ENCODE measurements around the gene LUZP4.

Gene LUZP4

DNA sequence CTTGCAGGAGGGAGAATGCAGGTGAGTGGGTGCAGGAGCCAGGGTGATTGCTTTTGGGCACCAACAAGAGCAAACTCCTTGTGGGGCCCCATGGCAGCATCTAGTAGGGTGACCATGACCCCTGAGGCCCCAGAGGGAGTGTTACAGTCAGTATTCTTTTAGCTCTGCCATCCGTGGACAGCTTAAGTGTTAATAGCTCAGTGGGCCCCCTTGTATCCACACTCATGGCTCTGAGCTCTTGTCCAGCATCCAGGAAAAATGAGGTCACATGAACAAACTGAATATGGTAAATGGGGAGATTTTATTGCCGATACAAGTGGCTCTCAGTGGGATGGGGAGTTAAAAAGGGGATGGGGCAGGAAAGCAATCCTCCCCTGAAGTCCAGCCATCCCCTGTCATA is 28.4 kb upstream of the LUZP4 start:
- TF ChIP-seq, protein P1, sequence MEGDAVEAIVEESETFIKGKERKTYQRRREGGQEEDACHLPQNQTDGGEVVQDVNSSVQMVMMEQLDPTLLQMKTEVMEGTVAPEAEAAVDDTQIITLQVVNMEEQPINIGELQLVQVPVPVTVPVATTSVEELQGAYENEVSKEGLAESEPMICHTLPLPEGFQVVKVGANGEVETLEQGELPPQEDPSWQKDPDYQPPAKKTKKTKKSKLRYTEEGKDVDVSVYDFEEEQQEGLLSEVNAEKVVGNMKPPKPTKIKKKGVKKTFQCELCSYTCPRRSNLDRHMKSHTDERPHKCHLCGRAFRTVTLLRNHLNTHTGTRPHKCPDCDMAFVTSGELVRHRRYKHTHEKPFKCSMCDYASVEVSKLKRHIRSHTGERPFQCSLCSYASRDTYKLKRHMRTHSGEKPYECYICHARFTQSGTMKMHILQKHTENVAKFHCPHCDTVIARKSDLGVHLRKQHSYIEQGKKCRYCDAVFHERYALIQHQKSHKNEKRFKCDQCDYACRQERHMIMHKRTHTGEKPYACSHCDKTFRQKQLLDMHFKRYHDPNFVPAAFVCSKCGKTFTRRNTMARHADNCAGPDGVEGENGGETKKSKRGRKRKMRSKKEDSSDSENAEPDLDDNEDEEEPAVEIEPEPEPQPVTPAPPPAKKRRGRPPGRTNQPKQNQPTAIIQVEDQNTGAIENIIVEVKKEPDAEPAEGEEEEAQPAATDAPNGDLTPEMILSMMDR (IDR thresholded peaks at IDR 0.05; ENCODE audit: control insufficient read depth, insufficient read depth, low read depth, low read length, missing control alignments) = no peak
- H3K4me3 ChIP-seq (ENCODE audit: control insufficient read depth, low read depth, low read length) = no peak overlapping the region
- no peak for DNase-seq (ENCODE audit: low read depth)

DNA sequence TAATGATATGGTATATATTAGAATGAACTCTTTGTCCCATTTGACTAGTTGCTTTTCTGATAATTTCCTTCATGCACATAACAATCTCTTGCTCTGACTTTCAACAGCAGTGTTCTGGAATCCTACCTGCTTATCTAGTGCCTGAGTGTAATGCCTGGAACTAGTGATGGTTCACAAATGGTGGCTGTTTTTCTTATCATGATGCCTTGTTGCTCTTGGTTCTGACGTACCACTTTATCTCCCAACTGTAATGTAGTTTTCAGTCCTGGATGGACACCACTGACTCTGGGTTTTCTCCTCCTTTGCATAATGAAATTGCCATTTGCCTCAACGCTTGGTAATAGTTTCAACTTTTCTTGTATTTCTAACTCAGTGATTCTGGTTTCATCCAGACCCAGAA is 25.5 kb upstream of the LUZP4 start:
- TF ChIP-seq, protein P1 (IDR thresholded peaks at IDR 0.05; ENCODE audit: control insufficient read depth, insufficient read depth, low read depth, low read length, missing control alignments) = no peak
- H3K4me3 ChIP-seq (ENCODE audit: control insufficient read depth, low read depth, low read length) = no peak overlapping the region
- DNase-seq (ENCODE audit: low read depth) = no peak

DNA sequence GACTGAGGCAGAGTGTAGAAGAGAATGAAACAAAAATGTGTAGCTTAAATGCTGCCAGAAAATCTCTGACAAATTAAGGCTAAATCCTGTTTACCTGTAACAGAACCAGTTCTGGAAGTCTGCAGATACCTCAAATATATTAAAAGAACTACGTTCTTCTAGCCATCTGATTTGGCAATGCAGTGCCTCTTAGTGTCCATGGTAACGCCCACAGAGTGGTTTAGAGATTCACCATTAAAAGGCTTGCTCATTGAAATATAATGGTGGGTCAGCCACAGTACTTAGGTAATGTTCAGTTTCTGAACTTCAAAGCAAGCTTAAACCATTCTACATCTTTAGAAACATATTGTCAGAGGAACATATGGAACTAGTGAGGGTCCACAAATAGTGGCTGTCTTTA is 23.2 kb upstream of the LUZP4 start:
- no peak for DNase-seq (ENCODE audit: low read depth)
- TF ChIP-seq, protein P1 (IDR thresholded peaks at IDR 0.05; ENCODE audit: control insufficient read depth, insufficient read depth, low read depth, low read length, missing control alignments) = no peak
- no peak overlapping the region for H3K4me3 ChIP-seq (ENCODE audit: control insufficient read depth, low read depth, low read length)

DNA sequence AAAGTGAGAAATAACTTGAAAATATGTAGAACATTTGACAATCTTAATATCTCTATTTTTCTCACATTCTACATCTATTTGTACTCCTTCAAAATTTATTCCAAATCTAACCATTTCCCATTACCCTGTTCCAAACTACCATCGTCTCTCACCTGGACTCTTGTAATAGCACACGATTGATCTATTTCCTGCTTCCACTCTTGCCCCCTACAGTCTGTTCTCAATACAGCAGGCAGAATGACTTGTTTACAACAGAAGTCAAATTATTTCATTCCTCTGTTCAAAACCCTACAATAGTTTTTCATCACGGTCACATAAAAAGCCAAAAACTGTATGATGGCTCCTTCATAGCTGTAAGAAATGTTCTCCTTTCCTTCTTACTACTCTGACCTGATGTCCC is 21.1 kb upstream of the LUZP4 start:
- TF ChIP-seq, protein P1 (IDR thresholded peaks at IDR 0.05; ENCODE audit: control insufficient read depth, insufficient read depth, low read depth, low read length, missing control alignments) = peak; percentile 49
- DNase-seq (ENCODE audit: low read depth) = no peak
- H3K4me3 ChIP-seq (ENCODE audit: control insufficient read depth, low read depth, low read length) = no peak overlapping the region

DNA sequence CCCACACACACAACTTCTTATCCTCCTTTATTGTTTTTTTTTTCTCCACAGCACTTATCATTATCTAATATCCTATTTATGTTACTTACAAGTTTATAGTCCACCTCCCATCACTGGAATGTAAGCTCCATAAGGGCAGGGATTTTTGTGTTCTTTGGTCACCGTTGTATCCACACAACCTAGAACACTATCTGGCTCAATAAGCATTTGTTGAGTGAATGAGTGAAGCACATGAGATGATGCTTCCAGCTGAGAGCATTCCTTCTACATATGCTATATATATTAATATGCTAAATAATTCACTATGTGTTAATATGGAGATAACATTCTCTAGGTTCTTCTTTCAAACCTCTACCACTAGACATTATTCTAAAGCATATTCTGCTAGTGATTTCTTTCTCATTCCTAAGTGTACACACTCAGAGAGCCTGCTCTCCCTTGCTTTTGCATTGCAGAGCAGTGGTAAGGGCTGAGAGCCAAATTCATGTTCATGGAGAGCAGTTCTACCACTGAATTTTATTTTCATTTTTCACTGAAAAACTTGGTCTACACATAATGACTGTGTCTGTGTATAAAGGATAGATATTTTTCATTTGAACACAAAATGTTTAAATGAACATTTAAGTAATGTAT is 20.3 kb upstream of the LUZP4 start:
- TF ChIP-seq, protein P1 (IDR thresholded peaks at IDR 0.05; ENCODE audit: control insufficient read depth, insufficient read depth, low read depth, low read length, missing control alignments) = no peak
- no peak for DNase-seq (ENCODE audit: low read depth)

DNA sequence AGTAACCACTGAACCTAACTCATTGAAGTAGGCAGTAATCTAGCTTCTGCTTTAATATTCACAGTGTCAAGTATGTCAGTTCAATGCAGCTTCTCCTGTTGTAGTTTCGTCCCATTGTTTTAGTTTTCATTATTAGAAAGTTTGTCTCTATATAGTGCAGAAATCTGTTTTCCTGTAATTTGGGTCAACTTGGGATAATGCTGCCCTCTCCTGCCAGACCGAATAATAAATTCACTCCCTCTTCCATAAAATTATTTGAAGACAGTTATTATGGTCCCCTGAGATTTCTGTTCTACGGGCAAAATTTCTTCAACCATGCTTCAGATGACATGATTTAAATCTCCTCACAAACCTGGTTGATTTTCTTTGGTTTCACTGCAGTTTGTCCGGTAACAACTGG is 4.6 kb upstream of the LUZP4 start:
- no peak for DNase-seq (ENCODE audit: low read depth)
- no peak overlapping the region for H3K4me3 ChIP-seq (ENCODE audit: control insufficient read depth, low read depth, low read length)
- TF ChIP-seq, protein P1 (IDR thresholded peaks at IDR 0.05; ENCODE audit: control insufficient read depth, insufficient read depth, low read depth, low read length, missing control alignments) = peak; percentile 27

More for the DNA sequence above, 20.3 kb upstream of the LUZP4 start:
- no peak overlapping the region for H3K4me3 ChIP-seq (ENCODE audit: control insufficient read depth, low read depth, low read length)
